ENCODE measurements around the gene MAGI2.

MAGI2 gene

GRCh38 chr7:78770422-78771410, 682.8 kb downstream of the MAGI2 start:
- FAIRE-seq = no peak

GRCh38 chr7:78769481-78770101, 683.9 kb downstream of the MAGI2 start:
- no peak for FAIRE-seq

- no peak for FAIRE-seq
Measured at GRCh38 chr7:78768859-78769258, 684.6 kb downstream of the MAGI2 start.

GRCh38 chr7:78765943-78766729, 687.3 kb downstream of the MAGI2 start:
- no peak for FAIRE-seq

GRCh38 chr7:78764571-78764970, 688.9 kb downstream of the MAGI2 start:
- FAIRE-seq = no peak

GRCh38 chr7:78762625-78763024, 690.8 kb downstream of the MAGI2 start:
- FAIRE-seq = no peak

- no peak for FAIRE-seq
Measured at GRCh38 chr7:78760620-78761355, 692.7 kb downstream of the MAGI2 start.

- no peak for FAIRE-seq
Measured at GRCh38 chr7:78752554-78752953, 700.9 kb downstream of the MAGI2 start.

- no peak for FAIRE-seq
Measured at GRCh38 chr7:78751253-78751652, 702.2 kb downstream of the MAGI2 start.

GRCh38 chr7:78749052-78749746, 704.3 kb downstream of the MAGI2 start:
- FAIRE-seq = no peak

GRCh38 chr7:78747592-78747991, 705.9 kb downstream of the MAGI2 start:
- FAIRE-seq = no peak

- FAIRE-seq = no peak
Measured at GRCh38 chr7:78746301-78746700, 707.2 kb downstream of the MAGI2 start.

- no peak for FAIRE-seq
Measured at GRCh38 chr7:78742694-78743093, 710.8 kb downstream of the MAGI2 start.

- no peak for FAIRE-seq
Measured at GRCh38 chr7:78736548-78736947, 716.9 kb downstream of the MAGI2 start.

- FAIRE-seq = no peak
Measured at GRCh38 chr7:78734626-78735025, 718.8 kb downstream of the MAGI2 start.

- no peak for FAIRE-seq
Measured at GRCh38 chr7:78720066-78720465, 733.4 kb downstream of the MAGI2 start.

GRCh38 chr7:78718212-78718611, 735.3 kb downstream of the MAGI2 start:
- no peak for FAIRE-seq

- FAIRE-seq = no peak
Measured at GRCh38 chr7:78716876-78717275, 736.6 kb downstream of the MAGI2 start.

GRCh38 chr7:78714356-78714755, 739.1 kb downstream of the MAGI2 start:
- FAIRE-seq = no peak

- no peak for FAIRE-seq
Measured at GRCh38 chr7:78712111-78712510, 741.4 kb downstream of the MAGI2 start.

- FAIRE-seq = no peak
Measured at GRCh38 chr7:78709658-78710057, 743.8 kb downstream of the MAGI2 start.

GRCh38 chr7:78704504-78704903, 749.0 kb downstream of the MAGI2 start:
- FAIRE-seq = no peak
